Measurements from ENCODE around the gene SERPINB10.

Gene SERPINB10

DNA sequence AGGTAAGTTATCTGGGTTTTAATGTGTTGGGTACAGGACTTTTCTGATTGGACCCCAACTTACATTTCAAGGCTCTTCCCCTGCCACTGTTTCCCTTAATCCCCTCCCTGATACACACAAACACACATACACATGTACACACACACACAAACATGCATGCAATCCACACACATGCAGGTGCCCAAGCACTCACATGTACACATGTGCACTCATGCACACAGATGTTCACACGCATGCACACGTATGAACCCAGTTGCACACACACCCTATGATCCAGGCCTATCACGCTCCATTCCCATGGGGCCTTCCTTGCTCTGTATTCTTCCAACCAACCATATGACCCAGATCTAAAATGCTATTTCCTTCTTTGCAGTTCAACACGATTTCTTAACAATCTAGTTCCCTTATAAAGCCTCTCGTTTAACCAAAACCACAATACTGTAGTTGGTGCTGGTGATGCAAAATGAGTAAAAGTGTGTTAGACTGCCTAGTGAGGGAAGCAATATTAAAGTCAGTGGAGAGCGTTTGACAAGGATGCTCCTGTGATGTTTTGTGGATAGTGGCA, 73.2 kb downstream of the SERPINB10 start:
- DNase-seq = no peak
- Histone ChIP-seq H3K4me3 (ENCODE audit: low read depth, low read length) (no peak overlapping the region), H3K27me3 (ENCODE audit: insufficient read depth, low read depth, severe bottlenecking) (no peaks in the 10 kb centered on the region), H3K27ac (no peak overlapping the region), H3K36me3 (no peaks in the 10 kb centered on the region), H3K9me3 (ENCODE audit: severe bottlenecking) (no peaks in the 10 kb centered on the region)
- TF ChIP-seq CTCF (IDR thresholded peaks at IDR 0.05; ENCODE audit: low read depth, low read length) = no peak

DNA sequence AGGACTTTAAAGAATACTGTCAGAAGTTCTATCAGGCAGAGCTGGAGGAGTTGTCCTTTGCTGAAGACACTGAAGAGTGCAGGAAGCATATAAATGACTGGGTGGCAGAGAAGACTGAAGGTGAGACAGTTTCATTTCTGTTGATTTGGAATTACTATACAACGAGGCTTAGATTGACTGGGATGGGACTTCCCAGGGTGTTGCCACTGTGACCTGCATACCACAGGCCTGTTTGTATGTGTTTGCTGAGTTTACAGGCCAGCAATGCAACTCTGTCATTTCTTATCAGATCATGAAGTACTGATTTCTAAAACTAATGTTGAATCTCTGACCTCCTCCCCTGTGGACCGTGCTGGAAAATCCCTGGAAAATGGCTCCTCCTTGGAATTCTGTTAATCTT, 74.0 kb downstream of the SERPINB10 start:
- no peak overlapping the region for H3K27ac ChIP-seq
- DNase-seq = no peak
- TF ChIP-seq CTCF (IDR thresholded peaks at IDR 0.05; ENCODE audit: low read depth, low read length) = no peak

GRCh38 chr18:63982361-63982760, 74.6 kb downstream of the SERPINB10 start:
- TF ChIP-seq CTCF (IDR thresholded peaks at IDR 0.05; ENCODE audit: low read depth, low read length) = no peak
- no peak overlapping the region for H3K27ac ChIP-seq
- H3K36me3 ChIP-seq = no peaks in the 10 kb centered on the region
- no peak for DNase-seq
- H3K27me3 ChIP-seq (ENCODE audit: insufficient read depth, low read depth, severe bottlenecking) = no peaks in the 10 kb centered on the region
- H3K4me3 ChIP-seq (ENCODE audit: low read depth, low read length) = no peak overlapping the region
- H3K9me3 ChIP-seq (ENCODE audit: severe bottlenecking) = no peaks in the 10 kb centered on the region

More for the DNA sequence above, 74.0 kb downstream of the SERPINB10 start:
- Histone ChIP-seq H3K4me3 (ENCODE audit: low read depth, low read length) (no peak overlapping the region), H3K27me3 (ENCODE audit: insufficient read depth, low read depth, severe bottlenecking) (no peaks in the 10 kb centered on the region), H3K36me3 (no peaks in the 10 kb centered on the region), H3K9me3 (ENCODE audit: severe bottlenecking) (no peaks in the 10 kb centered on the region)
